Activated CD4-positive, CD25-positive, alpha-beta regulatory T cell (primary cell): ENCODE results near the gene JAK3.
"Not testable (repeated sequence)": the region's sequence is repeated elsewhere in the genome, so short reads cannot be mapped to it uniquely, and the experiment has no call there.

ENCODE experiments used
- DNase-seq, 4 experiments: peaks; one replicate each; lab custom pipeline; 2025; lab: John Stamatoyannopoulos, UW

JAK3 gene

DNA sequence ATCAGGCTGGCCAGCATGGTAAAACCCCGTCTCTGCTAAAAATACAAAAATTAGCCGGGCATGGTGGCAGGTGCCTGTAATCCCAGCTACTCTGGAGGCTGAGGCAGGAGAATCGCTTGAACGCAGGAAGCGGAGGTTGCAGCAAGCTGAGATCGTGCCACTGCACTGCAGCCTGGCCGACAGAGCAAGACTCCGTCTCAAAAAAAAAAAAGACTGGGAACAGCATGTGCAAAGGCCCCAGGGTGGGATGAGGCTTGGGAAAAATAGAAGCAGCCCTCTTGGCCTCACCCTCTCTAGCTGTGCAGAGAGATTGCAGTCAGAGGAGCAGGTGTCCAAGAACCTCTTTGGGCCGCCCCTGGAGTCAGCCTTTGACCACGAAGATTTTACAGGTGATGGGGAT, 69.9 kb downstream of the JAK3 start:
- DNase-seq = not testable (repeated sequence)

DNA sequence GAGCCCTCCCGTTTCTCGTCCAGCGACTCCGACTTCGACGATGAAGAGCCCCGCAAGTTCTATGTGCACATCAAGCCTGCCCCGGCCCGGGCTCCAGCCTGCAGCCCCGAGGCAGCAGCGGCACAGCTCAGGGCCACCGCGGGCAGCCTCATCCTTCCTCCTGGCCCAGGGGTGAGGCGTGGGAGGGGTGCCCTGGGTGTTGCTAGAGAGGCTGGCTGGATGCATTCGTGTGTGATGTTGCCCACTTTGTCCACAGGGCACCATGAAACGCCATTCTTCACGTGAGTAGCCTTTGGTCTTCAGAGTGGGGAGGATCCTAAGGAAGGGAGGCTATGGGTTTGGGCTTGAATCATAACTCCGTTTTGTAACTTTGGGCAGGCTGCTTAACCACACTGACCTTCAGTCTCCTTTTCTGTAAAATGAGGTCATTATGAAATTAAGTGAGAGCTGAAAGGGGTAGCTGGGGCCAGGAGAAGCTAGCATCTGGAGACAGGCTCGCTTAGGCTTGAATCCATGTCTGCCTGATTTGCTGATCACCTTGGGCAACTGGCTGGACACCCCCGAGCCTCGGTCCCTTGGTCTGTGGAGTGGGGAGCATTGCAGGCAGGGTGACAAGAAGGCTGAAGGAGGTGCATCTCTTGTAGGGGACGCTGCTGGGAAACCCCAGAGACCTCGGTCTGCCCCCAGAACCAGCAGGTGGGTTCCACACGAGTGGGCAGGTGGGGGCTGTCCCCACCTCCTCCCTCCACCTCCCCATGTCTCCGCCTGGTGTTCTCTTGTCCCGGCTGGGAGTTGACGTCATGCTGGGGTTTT, 71.6 kb downstream of the JAK3 start:
- no peak for DNase-seq

DNA sequence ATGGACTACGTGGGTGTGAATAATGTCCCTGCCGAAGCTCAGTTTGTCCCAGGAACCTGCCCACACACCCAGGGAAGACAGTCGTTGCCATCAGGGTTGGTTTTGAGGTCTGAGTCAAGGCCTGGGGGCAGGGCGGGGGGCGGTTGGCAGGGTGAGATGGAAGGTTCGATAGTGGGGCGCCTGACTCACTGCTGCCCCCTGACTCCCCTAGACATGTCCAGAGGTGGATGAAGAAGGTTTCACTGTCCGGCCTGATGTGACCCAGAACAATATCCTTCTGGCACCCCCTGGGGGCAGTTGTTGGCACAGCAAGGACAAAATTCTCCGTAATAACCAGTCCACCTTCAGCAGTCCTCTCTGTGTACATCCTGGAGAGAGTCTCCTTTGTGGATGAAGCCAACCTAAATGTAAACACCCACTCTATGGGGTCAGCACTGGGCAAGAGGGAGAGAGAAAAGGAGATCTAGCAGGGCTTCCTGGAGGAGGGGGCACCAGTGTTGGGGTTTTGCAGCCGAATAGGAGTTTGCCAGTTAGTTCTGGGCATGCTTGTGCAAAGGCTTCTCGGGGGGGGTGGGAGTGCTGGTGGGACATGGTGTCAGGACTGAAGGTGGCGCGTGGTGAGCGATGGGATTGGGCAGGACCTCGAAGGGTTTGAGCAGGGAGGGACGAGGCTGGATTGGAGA, 72.4 kb downstream of the JAK3 start:
- no peak for DNase-seq
